NCI-H446 treated with DMSO at 0.1 percent for 48 hours (cell line): ENCODE measurements around the gene CLEC19A.
"Not testable (repeated sequence)": the region's sequence is repeated elsewhere in the genome, so short reads cannot be mapped to it uniquely, and the experiment has no call there.

Source experiments
- DNase-seq: peaks from one replicate; lab custom pipeline; 2025; lab: John Stamatoyannopoulos, UW

Gene CLEC19A

GRCh38 chr16:19286827-19287226 lies 1.3 kb downstream of the CLEC19A start:
- DNase-seq = no peak

GRCh38 chr16:19287241-19287640 lies 1.7 kb downstream of the CLEC19A start:
- DNase-seq = no peak

GRCh38 chr16:19288872-19289799 lies 3.6 kb downstream of the CLEC19A start:
- no peak for DNase-seq

GRCh38 chr16:19289811-19290485 lies 4.4 kb downstream of the CLEC19A start:
- DNase-seq = no peak

GRCh38 chr16:19290860-19291259 lies 5.3 kb downstream of the CLEC19A start:
- no peak for DNase-seq

- DNase-seq = no peak
Measured at GRCh38 chr16:19291475-19291874, 5.9 kb downstream of the CLEC19A start.

- no peak for DNase-seq
Measured at GRCh38 chr16:19292186-19292585, 6.7 kb downstream of the CLEC19A start.

- no peak for DNase-seq
Measured at GRCh38 chr16:19294156-19294649, 8.7 kb downstream of the CLEC19A start.

GRCh38 chr16:19295393-19295792 lies 9.9 kb downstream of the CLEC19A start:
- no peak for DNase-seq

GRCh38 chr16:19297454-19297853 lies 11.9 kb downstream of the CLEC19A start:
- DNase-seq = no peak

- DNase-seq = no peak
Measured at GRCh38 chr16:19299565-19299964, 14.0 kb downstream of the CLEC19A start.

GRCh38 chr16:19301931-19302330 lies 16.4 kb downstream of the CLEC19A start:
- DNase-seq = no peak

GRCh38 chr16:19304750-19305149 lies 19.2 kb downstream of the CLEC19A start:
- no peak for DNase-seq

GRCh38 chr16:19305443-19305842 lies 19.9 kb downstream of the CLEC19A start:
- no peak for DNase-seq

- no peak for DNase-seq
Measured at GRCh38 chr16:19307587-19308241, 22.2 kb downstream of the CLEC19A start.

GRCh38 chr16:19308392-19308791 lies 22.9 kb downstream of the CLEC19A start:
- DNase-seq = no peak

GRCh38 chr16:19309178-19309577 lies 23.6 kb downstream of the CLEC19A start:
- no peak for DNase-seq

- DNase-seq = no peak
Measured at GRCh38 chr16:19314718-19315425, 29.3 kb downstream of the CLEC19A start.

- no peak for DNase-seq
Measured at GRCh38 chr16:19315889-19316433, 30.4 kb downstream of the CLEC19A start.

GRCh38 chr16:19316846-19317245 lies 31.3 kb downstream of the CLEC19A start:
- DNase-seq = no peak

GRCh38 chr16:19321186-19321585 lies 35.7 kb downstream of the CLEC19A start:
- DNase-seq = not testable (repeated sequence)

- DNase-seq = no peak
Measured at GRCh38 chr16:19323596-19323995, 38.1 kb downstream of the CLEC19A start.
